NCI-H1417 (cell line): Measurements from ENCODE around the gene TMEM107.

Experiments
- DNase-seq, 3 experiments: peaks; one replicate each; lab custom pipeline; 2025; lab: John Stamatoyannopoulos, UW

Gene TMEM107

DNA sequence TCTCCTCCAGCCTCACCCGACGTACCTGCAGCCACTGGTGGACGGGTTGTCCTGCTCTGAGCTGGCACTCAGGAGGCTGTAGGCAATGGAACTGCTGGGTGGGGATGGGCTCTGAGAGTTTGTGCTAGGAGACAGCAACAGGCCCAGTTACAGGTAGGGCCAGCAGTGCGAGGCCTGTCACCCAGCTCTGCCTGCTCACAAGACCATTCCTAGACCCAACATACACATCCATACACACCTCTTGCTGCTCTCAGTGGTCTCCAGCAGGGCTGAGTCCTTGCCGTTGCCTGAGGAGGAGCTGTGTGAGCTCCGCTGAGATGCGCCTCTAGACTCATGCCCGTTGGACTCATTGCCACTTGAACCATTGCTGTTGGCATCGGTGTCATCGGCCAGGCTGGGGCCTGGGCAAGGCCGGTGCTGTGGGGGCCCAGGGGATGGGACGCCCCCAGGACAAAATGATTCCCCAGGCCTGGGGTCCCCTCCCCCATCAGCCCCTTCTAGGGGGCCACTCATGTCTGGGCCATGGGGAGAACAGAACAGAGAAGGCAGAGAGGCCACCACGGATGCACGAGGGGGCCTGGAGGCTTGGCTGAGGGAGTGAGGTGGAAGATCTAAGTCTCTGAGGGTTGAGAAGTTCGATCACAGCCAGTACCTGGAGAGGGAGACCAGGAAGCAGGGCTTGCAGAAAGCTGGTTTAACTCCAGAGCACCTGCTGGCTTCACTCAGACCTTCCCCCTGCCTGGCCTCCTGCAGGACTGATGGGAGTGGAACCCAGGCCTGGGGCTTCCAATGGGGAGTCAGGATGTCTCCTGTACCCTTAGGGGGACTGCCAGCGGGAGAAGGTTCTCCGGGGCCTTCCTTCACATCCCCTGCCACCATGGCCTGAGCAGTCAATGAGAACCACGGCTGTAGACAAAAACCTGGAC is 25.7 kb downstream of the TMEM107 start:
- DNase-seq = no peak

DNA sequence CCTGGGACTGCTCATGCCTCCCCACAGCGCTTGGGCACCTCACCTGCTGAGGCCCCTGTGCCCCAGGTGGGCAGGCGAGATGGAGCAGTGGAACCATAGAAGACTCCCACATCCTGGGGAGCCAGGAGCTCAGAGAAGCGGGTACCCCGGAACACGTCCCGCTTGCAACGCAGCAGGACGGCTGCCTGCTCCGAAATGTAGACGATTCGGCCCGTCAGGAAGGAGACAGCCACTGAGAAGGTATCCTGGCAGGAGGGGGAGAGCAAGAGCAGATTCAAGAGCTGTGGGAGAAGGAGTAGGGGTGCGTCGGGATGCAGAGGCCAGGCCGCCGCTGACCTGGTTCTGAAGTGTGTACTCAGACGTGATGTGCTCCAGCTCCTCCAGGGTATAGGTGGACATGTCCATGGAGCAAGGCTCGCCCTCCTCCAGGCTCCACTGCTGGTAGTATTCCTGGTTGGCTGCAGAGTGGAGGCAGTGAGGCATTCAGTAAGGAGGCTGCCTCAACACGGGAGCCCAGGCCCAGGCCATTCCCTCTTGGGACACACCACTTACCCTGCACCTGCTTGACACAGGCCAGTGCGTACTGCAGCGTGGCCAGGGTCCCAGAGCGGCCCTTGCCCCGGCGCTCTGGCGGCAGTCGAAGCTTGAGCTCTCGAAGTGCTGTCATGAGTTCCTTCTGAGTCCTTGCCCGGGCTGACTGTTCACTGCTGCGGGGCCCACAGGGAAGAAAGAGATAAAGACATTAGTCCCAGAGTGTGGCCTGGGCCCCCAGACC is 26.6 kb downstream of the TMEM107 start:
- DNase-seq = no peak

DNA sequence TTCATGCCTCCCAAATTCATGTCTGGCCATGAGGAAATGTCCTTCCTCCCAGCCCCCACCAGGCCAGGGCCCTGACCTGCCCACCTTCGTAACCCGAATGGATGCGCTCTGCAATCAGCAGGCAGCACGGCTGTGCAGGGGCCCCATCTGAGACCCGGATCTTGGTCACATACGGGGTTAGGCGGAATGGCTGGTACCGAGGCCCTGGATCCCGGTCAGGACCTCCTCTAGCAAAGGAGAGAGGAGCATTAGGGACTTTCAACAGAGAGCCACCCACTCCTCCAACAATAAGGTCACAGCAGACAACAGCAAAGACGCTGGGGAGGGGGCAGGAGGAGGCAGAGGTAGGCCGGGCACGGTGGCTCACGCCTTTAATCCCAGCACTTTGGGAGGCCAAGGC is 27.6 kb downstream of the TMEM107 start:
- no peak for DNase-seq

DNA sequence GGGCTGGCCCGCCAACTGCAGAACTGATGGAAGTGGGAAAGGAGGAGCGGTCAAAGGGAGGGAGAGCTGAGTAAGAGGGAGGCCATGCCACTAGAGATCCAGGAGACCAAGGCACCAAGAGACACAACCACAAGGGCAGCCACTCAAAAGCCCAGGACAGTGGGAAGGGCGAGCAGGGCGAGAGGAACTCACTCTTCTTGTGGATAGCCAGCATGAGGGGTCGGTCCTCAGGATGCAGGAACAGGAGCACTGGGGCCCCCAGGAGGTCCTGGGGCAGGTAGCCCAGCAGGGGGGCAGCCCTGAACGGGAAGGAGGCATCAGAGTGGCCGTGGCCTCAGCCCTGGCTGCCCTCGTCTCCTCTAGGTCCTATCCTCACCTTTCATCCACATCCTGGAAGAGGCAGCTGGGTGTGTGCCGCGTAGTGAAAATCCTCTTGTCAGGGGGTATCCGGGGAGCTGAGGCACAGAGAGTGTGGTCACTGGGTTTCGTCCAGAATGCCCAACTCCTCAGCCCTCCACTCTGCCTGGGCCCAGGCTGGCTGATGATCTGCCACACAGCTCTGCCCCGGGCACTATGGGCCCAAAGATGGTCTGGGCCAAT is 28.3 kb downstream of the TMEM107 start:
- DNase-seq = no peak

DNA sequence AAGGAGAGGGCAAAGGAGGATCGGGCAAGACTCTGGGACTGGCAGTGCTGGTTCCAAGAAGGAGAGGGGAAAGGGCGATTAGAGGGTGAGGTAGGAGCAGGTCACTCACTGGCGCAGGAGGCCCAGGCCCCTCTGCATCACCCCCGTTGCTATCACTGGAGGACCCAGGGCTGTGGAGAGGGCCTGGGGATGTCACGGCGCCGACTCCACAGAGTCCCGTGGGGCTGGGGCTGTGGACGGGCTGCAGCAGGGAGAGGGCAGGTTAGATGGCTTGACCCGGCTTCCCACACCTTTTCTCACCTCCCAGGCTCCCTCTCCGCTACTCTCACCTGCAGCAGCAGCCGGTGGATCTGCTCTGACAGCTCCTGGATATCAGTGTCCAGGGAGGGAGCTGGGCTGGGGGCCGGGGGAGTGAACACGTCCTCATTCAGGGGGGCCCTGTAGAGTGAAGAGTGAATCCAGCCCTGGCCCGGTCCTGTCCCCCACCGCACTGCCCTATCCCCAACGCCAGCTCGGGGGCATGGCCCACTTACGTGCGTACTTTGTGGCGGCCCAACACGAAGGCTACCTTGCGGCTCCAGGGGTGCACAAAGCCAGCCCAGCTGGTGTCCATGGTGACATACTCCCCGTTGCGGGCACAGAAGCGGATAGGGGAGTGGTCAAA is 28.9 kb downstream of the TMEM107 start:
- DNase-seq = no peak

DNA sequence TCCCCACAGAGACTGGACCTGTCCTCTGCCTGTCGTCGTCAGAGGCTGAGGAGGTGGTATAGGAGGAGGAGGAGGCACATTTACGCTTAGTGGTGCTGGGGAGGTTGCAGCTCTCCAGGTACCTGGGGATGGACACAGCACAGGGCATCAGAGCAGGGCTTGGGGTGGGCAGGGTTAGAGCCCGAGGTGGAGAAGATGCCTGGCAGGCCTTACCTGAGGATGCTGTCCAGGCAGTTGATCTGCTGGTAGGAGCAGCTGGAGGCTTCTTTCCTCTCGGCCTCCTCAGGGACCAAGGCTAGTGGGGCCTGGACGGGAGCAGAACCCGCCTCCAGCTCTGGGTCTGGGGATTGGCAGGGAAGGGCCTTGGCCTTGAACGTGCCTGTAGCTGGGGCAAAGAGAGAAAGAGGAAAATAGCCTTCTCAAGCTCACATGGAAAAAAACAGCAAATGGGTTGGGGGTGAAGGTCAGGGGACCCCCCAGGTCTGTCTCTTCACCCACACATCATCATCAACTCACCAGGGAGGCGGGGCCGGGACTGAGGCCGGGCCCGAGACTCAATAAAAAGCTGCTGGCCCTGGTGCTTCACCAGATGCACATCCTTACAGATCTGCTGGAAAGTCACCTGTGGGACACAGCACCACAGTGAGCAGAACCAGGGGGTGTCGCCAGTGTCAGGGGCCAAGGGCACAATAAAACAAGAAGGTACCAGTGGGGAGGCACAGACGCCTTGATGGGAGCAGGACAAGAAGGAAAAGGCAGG is 29.6 kb downstream of the TMEM107 start:
- DNase-seq = no peak

DNA sequence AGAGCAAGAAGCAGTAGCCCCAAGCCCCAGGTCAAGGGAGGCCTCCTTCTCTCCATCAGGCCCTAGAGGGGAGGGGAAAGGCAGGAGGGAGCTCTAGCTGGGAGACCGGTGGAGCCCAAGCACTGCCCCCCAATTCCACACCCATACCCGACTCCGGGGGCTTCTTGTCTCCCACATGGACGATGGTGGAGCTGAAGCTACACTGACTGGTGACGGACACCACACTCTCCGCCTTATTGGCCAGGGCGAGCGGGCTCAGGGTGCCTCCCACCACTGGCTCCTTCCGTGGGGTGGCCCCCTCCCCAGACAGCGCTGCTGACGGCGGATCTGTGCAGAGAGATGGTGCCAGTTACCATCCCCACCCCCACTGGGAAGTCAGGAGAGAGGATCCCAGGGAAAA is 30.4 kb downstream of the TMEM107 start:
- DNase-seq = no peak

DNA sequence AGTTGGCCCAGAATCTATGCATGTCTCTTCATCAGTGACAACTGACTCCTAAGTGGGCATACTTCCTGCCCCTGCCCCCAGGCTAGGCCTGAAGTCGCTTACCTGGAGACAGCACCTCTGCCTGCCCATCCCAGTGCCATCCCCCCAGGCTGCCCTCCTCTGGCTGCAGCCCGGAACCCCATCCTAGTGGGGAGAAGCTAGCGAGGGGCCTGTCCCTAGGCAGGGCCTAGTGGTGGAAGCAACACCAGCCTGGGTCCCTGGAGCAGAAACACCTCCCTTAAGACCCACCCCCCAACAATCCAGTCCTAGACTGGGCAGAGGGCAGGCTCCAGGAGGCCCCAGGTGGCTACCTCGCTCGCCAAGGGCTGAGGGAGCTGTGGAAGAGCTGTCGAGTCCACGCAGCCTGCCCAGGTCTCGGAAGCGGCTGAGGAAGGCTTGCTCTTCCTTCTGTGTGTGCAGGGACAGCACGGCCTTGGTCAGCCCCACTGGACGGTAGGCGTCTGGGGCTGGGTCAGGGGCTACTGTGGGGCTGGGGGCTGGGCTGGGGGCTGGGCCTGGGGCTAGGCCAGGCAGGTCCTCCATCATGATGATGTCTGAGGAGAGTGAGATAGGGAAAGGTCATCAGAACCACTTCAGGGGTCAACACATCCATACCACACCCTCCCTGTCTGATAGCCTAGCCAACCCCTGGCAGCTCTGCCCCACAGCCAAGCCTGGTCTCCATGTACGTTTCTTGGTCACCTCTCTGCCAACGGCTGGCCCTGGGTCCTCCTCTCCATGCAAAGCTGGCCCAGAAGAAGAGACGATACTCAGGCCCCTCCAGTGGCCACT is 31.6 kb downstream of the TMEM107 start:
- DNase-seq = no peak

DNA sequence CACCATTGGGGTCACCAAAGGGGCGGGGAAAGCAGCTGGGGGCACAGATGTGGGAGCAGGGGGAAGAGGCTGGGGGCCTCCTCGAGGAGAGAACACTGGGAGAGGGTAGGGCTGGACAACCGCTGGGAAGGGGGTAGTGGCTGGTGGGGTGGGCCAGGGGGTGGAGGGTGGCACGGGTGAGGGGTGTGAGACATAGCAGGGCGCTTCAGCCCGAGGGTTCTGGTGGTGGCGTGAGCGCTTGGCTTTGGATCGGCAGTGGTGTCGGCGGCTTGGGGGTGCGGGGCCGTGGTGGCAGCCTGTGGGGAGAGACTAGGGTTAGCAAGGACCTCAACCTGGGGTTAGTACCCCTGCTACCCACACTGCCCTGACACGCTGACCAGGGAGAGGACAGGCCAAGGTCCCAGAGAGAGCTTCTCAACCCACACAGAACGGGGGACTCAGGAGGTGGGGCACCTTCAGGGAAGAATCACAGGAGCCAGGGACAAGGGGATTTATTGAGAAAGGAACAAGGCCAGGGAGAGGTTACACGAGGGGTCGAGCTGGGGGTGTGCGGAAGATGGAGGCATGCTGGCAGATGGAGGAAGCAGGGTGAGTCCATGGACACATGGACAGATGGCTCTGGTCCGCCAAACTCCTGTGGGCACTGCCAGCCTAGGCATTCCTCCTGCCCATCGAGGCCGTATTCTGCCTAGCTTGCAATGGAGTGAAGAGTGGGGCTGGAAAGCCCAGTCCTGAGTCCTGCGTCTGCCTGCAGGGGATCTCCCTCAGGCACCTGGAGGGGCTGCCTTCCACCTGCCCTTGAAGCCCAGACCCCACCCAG is 32.4 kb downstream of the TMEM107 start:
- DNase-seq = no peak

DNA sequence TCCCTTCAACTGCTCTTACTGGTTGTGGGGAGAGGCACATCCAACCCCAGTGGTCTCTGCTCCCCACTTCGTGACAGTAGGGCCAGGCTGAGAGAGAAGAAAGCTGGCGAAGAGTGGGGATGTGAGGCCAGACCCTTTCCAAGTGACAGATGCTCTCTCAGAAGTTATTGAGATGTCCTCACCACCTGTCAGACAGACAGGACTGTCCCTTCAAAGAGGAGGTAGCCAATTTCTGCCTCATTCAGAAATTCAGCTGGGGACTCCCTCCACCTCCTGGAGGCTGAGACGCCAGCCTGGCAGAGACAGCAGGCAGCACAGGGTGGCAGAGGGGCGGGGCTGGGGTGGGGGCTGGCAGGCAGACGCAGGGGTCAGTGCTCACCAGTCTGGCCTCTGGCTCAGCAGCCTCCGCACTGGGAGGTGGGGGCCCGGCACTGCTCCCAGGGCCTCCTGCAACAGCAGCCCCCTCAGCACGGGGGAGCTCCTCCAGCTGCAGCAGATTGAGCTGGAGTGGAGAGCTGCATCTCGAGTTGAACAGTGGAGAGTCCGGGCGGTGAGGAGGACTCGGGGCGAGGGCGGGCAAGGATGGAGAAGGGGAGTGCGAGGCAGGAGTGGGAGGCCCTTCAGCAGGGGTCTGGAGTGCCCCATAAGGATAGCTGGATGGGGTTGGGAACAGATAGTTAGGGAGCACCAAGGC is 33.1 kb downstream of the TMEM107 start:
- DNase-seq = no peak

DNA sequence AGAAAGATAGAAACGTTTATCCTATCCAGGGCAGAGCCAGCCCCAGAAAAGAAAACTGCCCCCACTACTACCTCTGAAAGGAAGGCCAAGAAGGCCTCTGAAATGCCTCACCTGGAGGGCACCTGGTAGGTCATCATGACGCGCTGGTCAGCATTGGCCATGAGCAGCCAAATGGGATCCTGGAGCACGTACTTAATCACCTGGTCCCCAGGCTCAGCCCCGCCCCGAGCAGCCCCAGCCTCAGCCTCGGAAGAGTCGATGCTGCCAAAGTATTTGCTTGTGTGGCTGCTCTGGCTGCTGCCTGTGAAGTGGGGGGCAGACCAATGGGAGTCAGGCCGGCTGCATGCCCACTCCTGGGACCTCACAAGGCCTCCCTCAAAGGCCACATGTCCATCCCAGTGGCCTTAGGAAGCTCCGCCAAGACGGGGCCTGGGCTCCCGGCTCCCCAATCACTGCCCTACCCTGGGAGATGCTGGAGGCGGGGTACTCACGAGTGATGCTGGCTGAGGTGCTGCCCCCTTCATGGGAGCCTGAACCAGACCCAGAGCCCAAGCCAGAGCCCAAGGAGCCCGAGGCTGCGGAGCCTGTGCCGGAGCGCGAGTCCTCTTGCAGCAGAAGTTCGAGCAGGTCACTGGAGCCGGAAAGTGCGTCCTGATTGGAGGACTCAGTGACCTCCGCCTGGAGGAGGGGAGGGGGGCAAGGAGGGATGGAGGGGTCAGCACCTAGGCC is 33.9 kb downstream of the TMEM107 start:
- DNase-seq = no peak

DNA sequence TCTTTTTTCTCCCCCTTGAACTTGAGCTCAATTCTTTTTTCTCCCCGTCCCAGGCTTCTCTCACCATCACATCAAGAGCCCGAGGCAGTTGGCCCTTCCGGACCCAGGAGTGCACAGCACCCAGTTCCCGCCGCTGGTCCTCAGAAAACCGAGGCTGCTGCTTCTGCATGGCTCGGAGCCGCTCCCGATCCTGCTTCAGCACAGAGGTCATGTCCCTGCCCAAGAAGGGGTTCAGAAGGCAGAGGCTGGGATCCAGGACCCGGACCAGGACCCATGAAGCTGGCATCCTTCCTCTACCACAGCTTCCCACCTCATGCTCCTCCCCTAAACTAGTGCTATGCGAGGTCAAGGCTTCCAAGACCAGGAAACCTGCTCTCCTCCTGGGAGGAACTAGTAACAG is 34.4 kb downstream of the TMEM107 start:
- no peak for DNase-seq

DNA sequence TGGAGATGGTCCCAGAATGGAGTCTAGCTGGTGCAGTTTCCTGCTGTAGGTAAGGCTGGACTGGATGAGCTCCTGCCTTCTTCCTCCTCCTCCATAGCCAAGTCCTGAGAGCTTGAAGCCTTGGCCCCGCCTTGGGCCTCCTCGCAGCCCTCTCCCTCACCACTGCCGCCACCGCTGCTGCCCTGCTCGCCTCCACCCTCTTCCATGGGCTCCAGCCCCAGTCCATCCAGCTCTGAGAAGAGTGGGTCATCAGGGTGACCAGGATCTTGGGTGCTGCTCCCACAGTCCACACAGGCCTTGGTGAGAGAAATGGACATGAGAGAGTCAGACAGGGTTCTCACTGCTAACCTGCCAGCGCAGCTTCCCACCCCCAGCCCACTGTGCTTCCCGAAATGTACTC is 35.1 kb downstream of the TMEM107 start:
- DNase-seq = no peak

DNA sequence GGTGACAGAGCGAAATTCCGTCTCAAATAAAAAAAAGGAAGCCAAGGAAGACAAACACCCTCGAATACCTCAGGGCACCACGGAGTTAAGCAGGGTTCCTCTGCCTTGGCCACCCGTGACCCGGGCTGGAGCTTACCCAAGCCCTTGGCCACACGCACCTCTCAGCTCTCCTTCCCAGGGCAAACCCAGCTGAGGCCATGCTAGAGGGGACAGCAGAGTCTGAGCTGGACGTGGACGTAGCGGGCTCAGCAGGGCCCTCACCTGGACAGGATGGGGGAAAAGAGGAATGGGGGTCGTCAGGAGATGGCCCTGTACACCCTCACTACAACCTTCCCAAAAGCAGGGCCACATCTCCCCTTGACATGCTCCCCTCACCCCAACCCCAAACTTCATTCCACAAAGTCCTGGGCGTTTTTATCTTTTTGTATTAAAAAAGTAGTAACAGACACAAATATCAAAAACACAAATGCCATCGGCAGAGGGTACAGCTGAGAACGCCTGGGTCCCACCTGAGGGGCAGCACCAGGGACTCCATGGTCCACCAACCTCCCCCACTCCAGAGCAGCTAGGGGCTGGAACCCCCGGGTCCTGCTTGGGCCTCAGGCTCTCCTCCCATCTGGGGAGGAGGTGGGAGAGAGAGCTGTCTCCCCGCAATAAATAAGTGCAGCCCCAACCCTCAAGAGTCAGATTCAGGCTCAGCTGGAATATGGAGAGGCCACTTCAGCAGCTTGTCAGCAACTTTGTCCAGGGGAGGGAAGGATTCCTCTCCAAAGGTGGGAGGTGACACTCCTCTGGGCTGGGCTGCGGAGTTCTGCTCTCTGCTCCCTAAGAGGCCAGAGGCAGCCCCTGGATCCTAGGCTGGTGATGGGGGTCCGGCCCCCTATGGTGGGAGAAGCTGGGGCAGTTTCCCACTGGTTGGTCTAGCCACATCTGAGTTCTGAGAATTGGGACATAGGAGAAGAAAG is 35.8 kb downstream of the TMEM107 start:
- no peak for DNase-seq

DNA sequence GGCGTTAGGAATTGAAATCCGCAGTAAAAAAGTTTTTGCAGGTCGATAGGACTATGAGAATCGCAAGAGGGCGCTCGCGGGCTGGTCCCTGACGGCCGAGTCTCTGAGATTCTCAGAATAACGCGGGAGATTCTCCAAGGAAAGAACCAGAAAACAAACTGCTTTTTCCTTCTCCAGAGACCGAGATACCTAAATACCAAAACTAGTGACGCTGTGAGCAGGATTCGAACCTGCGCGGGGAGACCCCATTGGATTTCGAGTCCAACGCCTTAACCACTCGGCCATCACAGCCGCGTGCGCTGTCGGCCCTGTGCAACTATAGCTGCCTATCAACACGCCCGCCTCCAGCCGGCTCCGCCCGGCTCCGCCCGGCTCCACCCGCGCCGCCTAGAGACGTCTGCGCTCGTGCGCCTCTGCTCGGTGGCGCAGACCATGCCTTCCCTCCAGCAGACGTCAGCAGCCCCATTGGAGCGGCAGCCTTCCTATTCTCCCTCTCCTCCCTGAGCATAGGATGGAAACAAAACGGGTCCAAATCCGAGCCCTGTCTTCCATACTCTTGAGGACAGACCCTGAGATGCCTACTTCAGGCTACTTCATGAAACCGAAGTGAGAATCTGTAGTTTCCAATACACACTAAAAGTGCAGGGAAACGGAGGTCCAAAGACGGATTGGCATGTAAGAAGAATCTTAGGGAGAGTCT is 37.4 kb downstream of the TMEM107 start:
- DNase-seq = peak; percentile 89 to 98 (median 90)

DNA sequence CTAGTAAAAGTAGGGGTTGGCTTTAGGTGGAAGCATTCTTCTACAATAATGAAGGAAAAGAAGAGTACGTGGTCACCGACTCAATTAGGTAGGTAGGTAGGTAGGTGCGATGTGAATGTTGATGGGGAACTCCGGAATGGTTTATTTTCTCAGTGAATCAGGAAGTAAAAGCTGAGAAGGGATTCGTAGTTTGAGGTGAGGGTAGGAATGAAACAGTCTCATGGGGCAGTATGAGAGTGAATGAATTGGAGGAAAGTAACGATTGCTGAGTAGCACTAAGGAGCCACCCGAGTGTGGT is 37.9 kb downstream of the TMEM107 start:
- DNase-seq = no peak
